HepG2 (cell line): ENCODE data around the gene MEGF6. TPM values are rescaled to one million over a fixed set of nuclear protein-coding genes. Genes with fewer than 3 reads are reported as not detected.

Experiments used
- ATAC-seq: fragments of 200-7000 bp; cut with Tn5 transposase; 3 replicates; pipeline ENCODE4 v1.9.1; 2020; ENCODE audit warnings: mild to moderate bottlenecking, moderate library complexity
- BruUV-seq: library from RNA; stranded (reverse); fragments of 400-500 nt; replicated peaks from 2 replicates; lab custom pipeline; 2021; lab: Mats Ljungman, UMichigan
- CTCF ChIA-PET: fragments of 300-600 bp; formaldehyde crosslinking; extraction: SDS; loops from one replicate; lab custom pipeline; 2021; ENCODE audit warnings: low total read pairs, inconsistent platforms, low intra/inter-chr PET ratio; lab: Yijun Ruan, JAX
- POLR2A ChIA-PET: fragments of 350-600 bp; sonication (Branson Sonifier 250); formaldehyde crosslinking; loops from one replicate; lab custom pipeline; 2020; ENCODE audit warnings: antibody characterized with exemption, inconsistent platforms; lab: Yijun Ruan, JAX
- DNase-seq: peaks from one replicate; pipeline ENCODE4 v3.0.0-alpha.2; 2015; ENCODE audit warnings: low spot score
- FAIRE-seq: peaks from 3 replicates; lab custom pipeline; 2011; peaks lifted over from hg19 to GRCh38; lab: Jason Lieb, UNC
- H2AFZ ChIP-seq: one replicate; pipeline ENCODE4 v1.6.1; 2011; ENCODE audit warnings: low read length, inconsistent platforms
- H3K27ac ChIP-seq: fragments of 300-600 bp; 3 replicates; pipeline ENCODE4 v1.8.0; 2011; ENCODE audit warnings: mixed run types, mild to moderate bottlenecking, mixed read lengths, low read length, inconsistent platforms; ENCODE audit not compliant: insufficient read depth; ENCODE audit errors: extremely low read length
- H3K27me3 ChIP-seq, 2 experiments: fragments of 200-600 bp in 1 of 2; 2 replicates in 1 of 2; 3 replicates in 1 of 2; pipeline versions ENCODE4 v1.6.0 to v1.8.0; 2011; ENCODE audit warnings: low read length in 2 of 2, mild to moderate bottlenecking in 2 of 2, moderate library complexity in 2 of 2, inconsistent platforms in 1 of 2; ENCODE audit not compliant: insufficient read depth in 2 of 2, control insufficient read depth in 1 of 2
- H3K36me3 ChIP-seq, 2 experiments: fragments of 200-600 bp in 1 of 2; replicated peaks in 1 of 2; 2 replicates in 1 of 2; 3 replicates in 1 of 2; pipeline versions ENCODE4 v1.5.1 to v1.8.0; 2011; ENCODE audit warnings: low read length in 2 of 2, inconsistent platforms in 1 of 2; ENCODE audit not compliant: insufficient read depth in 2 of 2, control insufficient read depth in 1 of 2
- H3K4me1 ChIP-seq: 2 replicates; pipeline ENCODE4 v1.5.1; 2012; ENCODE audit warnings: low read length, inconsistent platforms; ENCODE audit not compliant: insufficient read depth
- H3K4me2 ChIP-seq: 2 replicates; pipeline ENCODE4 v1.6.0; 2011; ENCODE audit warnings: low read depth, low read length, inconsistent platforms
- H3K4me3 ChIP-seq, 3 experiments: fragments of 200-600 bp in 1 of 3; sonication (generic), shearing (Covaris generic) in 1 of 3; replicated peaks in 1 of 3; 2 replicates each; pipeline ENCODE4 v1.5.1; 2011 to 2016; ENCODE audit warnings: low read length in 3 of 3, inconsistent platforms in 2 of 3, low read depth in 2 of 3, mild to moderate bottlenecking in 2 of 3, control low read depth in 1 of 3, mixed read lengths in 1 of 3; ENCODE audit not compliant: insufficient read depth in 1 of 3
- H3K79me2 ChIP-seq: one replicate; pipeline ENCODE4 v1.6.1; 2011; ENCODE audit warnings: low read length, inconsistent platforms; ENCODE audit not compliant: insufficient read depth
- H3K9ac ChIP-seq: 2 replicates; pipeline ENCODE4 v1.6.0; 2011; ENCODE audit warnings: mild to moderate bottlenecking, low read depth, low read length, inconsistent platforms; ENCODE audit not compliant: insufficient read depth
- H3K9me3 ChIP-seq: 2 replicates; pipeline ENCODE4 v1.5.1; 2012; ENCODE audit warnings: mild to moderate bottlenecking, low read length
- H4K20me1 ChIP-seq: 2 replicates; pipeline ENCODE4 v1.6.0; 2011; ENCODE audit warnings: inconsistent platforms, mild to moderate bottlenecking, low read length, moderate library complexity; ENCODE audit not compliant: insufficient read depth
- GABPB1 ChIP-seq: IDR thresholded peaks from 2 replicates; pipeline ENCODE4 v1.6.1; 2016; ENCODE audit warnings: mild to moderate bottlenecking, missing genetic modification reagents, moderate library complexity, missing compliant biosample characterization
- GATAD2A ChIP-seq: IDR thresholded peaks from 2 replicates; pipeline ENCODE4 v1.6.1; 2016
- HMG20A ChIP-seq: IDR thresholded peaks from 2 replicates; pipeline ENCODE4 v1.6.1; 2016; ENCODE audit warnings: borderline replicate concordance
- HNRNPUL1 ChIP-seq: fragments of 200-400 bp; formaldehyde crosslinking; IDR thresholded peaks from 2 replicates; pipeline ENCODE4 v1.6.1; 2017; ENCODE audit warnings: low read depth, mild to moderate bottlenecking, low read length, moderate library complexity
- MYPOP ChIP-seq: sonication (generic); formaldehyde crosslinking; IDR thresholded peaks from 2 replicates; pipeline ENCODE4 v1.8.1; 2023; ENCODE audit warnings: mild to moderate bottlenecking, moderate library complexity, missing genetic modification reagents
- PATZ1 ChIP-seq: sonication (generic); formaldehyde crosslinking; IDR thresholded peaks from 2 replicates; pipeline ENCODE4 v1.4.0; 2020; ENCODE audit warnings: missing genetic modification reagents
- SMARCC2 ChIP-seq: fragments of 450-650 bp; IDR thresholded peaks from 2 replicates; pipeline ENCODE4 v1.6.1; 2017; ENCODE audit warnings: antibody characterized with exemption, mild to moderate bottlenecking
- SOX5 ChIP-seq: IDR thresholded peaks from 2 replicates; pipeline ENCODE4 v1.6.1; 2016; ENCODE audit warnings: borderline replicate concordance
- TAF15 ChIP-seq: fragments of 200-400 bp; formaldehyde crosslinking; IDR thresholded peaks from one replicate; pipeline ENCODE4 v1.6.1; 2018; ENCODE audit warnings: mild to moderate bottlenecking, low read depth, low read length; ENCODE audit not compliant: poor library complexity, severe bottlenecking
- TSC22D2 ChIP-seq: sonication (generic); formaldehyde crosslinking; IDR thresholded peaks from 2 replicates; pipeline ENCODE4 v1.5.1; 2020; ENCODE audit warnings: missing genetic modification reagents, mild to moderate bottlenecking, borderline replicate concordance
- ZNF253 ChIP-seq: sonication (generic); formaldehyde crosslinking; IDR thresholded peaks from 2 replicates; pipeline ENCODE4 v1.8.0; 2022; ENCODE audit warnings: mild to moderate bottlenecking, missing genetic modification reagents, borderline replicate concordance
- ZNF383 ChIP-seq: sonication (generic); formaldehyde crosslinking; IDR thresholded peaks from 2 replicates; pipeline ENCODE4 v1.4.0; 2020; ENCODE audit warnings: missing genetic modification reagents, mild to moderate bottlenecking, borderline replicate concordance
- ZNF629 ChIP-seq: sonication (generic); formaldehyde crosslinking; conservative IDR thresholded peaks from 2 replicates; pipeline ENCODE4 v1.5.0; 2020; ENCODE audit warnings: missing genetic modification reagents
- ZNF687 ChIP-seq: sonication (generic); formaldehyde crosslinking; IDR thresholded peaks from 2 replicates; pipeline ENCODE4 v1.5.1; 2020; ENCODE audit warnings: mild to moderate bottlenecking, missing genetic modification reagents, moderate library complexity
- ZNF768 ChIP-seq: sonication (generic); formaldehyde crosslinking; IDR thresholded peaks from 2 replicates; pipeline ENCODE4 v1.4.0; 2020; ENCODE audit warnings: missing genetic modification reagents
- ZNF841 ChIP-seq: sonication (generic); formaldehyde crosslinking; IDR thresholded peaks from 2 replicates; pipeline ENCODE4 v1.8.1; 2023; ENCODE audit warnings: missing genetic modification reagents, borderline replicate concordance
- WGBS: methylation state at CpG from one replicate; pipeline ENCODE4 v1.1.6; 2017; ENCODE audit warnings: low lambda C conversion rate; 5-methylcytosine and 5-hydroxymethylcytosine counted together
- in situ Hi-C: cut with HindIII; loops from 2 replicates; pipeline ENCODE4 v1.10.0; 2017; ENCODE audit warnings: low pct_unique_long_range_greater_than_20kb; ENCODE audit not compliant: extremely low pct_ligation_motif_present
- intact Hi-C: fragments of 100-400 bp; cut with micrococcal nuclease; formaldehyde crosslinking; loops from one replicate; pipeline ENCODE4 v1.10.0; 2022; ENCODE audit not compliant: unreplicated experiment
- polyA plus RNA-seq, 8 experiments: library from polyadenylated mRNA; depleted of rRNA in 3 of 8; stranded (reverse) in 7 of 8; unstranded in 1 of 8; fragments of >200 nt; fragmentation: Illumina TruSeq in 4 of 8; extraction: Trizol in 4 of 8; gene quantifications; 2 replicates each; pipeline versions ENCODE4 v1.2.1 to v1.2.3, GENCODE V29; 2011 to 2016; ENCODE audit warnings: low read depth in 4 of 8, missing spikeins in 1 of 8, mixed read lengths in 1 of 8; ENCODE audit not compliant: insufficient read depth in 1 of 8
- total RNA-seq, 5 experiments: library from RNA; depleted of rRNA; stranded (reverse); fragments of >200 nt; fragmentation: Illumina TruSeq; extraction: Trizol; gene quantifications; 2 replicates each; pipeline ENCODE4 v1.2.3, GENCODE V29; 2016; ENCODE audit warnings: low read depth in 1 of 5

The MEGF6 gene
- total and polyA plus RNA-seq, 2 of the 13 experiments (the other 11 are each of a cell fraction or from before 2014, with no cell fraction given): 1.9 TPM

GRCh38 chr1:3598051-3598491 is 13.2 kb downstream of the MEGF6 start:
- intact Hi-C loops (no loop called here), in situ Hi-C loops (no loop called here)
- TF ChIP-seq ZNF629 (CRISPR knock-in tag) (no peak), ZNF768 (CRISPR knock-in tag) (peak; percentile 54; the same call in 1 of the 2 replicates), SMARCC2 (no peak), PATZ1 (CRISPR knock-in tag) (no peak), HNRNPUL1 (no peak), GABPB1 (CRISPR knock-in tag) (peak; percentile 70), HMG20A (CRISPR knock-in tag) (no peak), TAF15 (no peak), SOX5 (CRISPR knock-in tag) (no peak), ZNF383 (no peak), ZNF687 (CRISPR knock-in tag) (peak; percentile 62), ZNF253 (CRISPR knock-in tag) (no peak), MYPOP (no peak), GATAD2A (no peak), ZNF841 (CRISPR knock-in tag) (no peak), TSC22D2 (CRISPR knock-in tag) (no peak)
- POLR2A ChIA-PET: no interaction called here
- no TSS peak for BruUV-seq
- Histone ChIP-seq H3K36me3 (no peaks in the 10 kb centered on the region), H3K4me2 (no peak overlapping the region), H3K27ac (no peak overlapping the region), H3K4me3 (no peak overlapping the region; a peak in 1 of 6 replicates), H4K20me1 (no peaks in the 10 kb centered on the region), H2AFZ (no peak overlapping the region), H3K4me1 (peaks cover 12% of the 10 kb centered on the region), H3K9ac (no peak overlapping the region), H3K27me3 (peaks cover 35 to 90% of the 10 kb centered on the region in 2 experiments), H3K9me3 (no peaks in the 10 kb centered on the region), H3K79me2 (no peaks in the 10 kb centered on the region)
- WGBS: 50% methylated on average over 2 of the region's 26 CpGs
- DNase-seq (no peak), FAIRE-seq (no peak), ATAC-seq (no peak)
- CTCF ChIA-PET: no interaction called here
